Choroid plexus epithelial cell (primary cell): ENCODE data around the gene CCDC197.

Experiments used
- DNase-seq: peaks from one replicate; pipeline ENCODE4 v3.0.0-alpha.2; 2010; ENCODE audit warnings: low read depth
- H3K4me3 ChIP-seq: 2 replicates; pipeline ENCODE4 v1.5.1; 2011; ENCODE audit warnings: low read depth, mild to moderate bottlenecking, control low read depth, low read length, moderate library complexity
- TF ChIP-seq, protein P1 (sequence below): conservative IDR thresholded peaks from 2 replicates; pipeline ENCODE4 v1.5.1; 2011; ENCODE audit warnings: low read depth, mild to moderate bottlenecking, control low read depth, inconsistent platforms, low read length, moderate library complexity

The CCDC197 gene

GRCh38 chr14:94018308-94018707 is 21.2 kb downstream of the CCDC197 start:
- TF ChIP-seq, protein P1, sequence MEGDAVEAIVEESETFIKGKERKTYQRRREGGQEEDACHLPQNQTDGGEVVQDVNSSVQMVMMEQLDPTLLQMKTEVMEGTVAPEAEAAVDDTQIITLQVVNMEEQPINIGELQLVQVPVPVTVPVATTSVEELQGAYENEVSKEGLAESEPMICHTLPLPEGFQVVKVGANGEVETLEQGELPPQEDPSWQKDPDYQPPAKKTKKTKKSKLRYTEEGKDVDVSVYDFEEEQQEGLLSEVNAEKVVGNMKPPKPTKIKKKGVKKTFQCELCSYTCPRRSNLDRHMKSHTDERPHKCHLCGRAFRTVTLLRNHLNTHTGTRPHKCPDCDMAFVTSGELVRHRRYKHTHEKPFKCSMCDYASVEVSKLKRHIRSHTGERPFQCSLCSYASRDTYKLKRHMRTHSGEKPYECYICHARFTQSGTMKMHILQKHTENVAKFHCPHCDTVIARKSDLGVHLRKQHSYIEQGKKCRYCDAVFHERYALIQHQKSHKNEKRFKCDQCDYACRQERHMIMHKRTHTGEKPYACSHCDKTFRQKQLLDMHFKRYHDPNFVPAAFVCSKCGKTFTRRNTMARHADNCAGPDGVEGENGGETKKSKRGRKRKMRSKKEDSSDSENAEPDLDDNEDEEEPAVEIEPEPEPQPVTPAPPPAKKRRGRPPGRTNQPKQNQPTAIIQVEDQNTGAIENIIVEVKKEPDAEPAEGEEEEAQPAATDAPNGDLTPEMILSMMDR: no peak
- no peak for DNase-seq
- H3K4me3 ChIP-seq: no peak overlapping the region

DNA sequence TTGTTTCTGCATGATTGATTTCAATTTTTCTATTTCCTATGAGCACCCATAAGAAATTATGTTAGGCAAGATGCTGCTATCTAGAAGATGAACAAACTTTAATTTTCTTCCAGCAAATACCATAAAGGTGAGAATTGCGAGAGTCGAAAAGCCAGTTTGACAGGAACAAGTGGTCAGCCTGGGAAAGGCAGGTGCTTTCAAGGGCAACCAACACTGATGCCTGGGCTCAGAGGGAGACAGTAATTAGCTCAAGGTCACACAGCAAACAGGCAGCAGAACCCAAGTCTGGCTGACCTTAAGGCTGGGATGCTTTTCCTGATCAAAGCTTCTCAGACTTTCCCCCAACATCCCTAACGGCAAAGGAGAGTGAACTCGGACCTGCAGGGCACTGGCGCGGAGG is 22.2 kb downstream of the CCDC197 start:
- H3K4me3 ChIP-seq: no peak overlapping the region
- DNase-seq: no peak
- TF ChIP-seq, protein P1: no peak

- no peak overlapping the region for H3K4me3 ChIP-seq
- TF ChIP-seq, protein P1: no peak
- no peak for DNase-seq
Measured at GRCh38 chr14:94020267-94020666, 23.2 kb downstream of the CCDC197 start.

GRCh38 chr14:94021001-94021400 is 23.9 kb downstream of the CCDC197 start:
- DNase-seq: peak; percentile 18
- TF ChIP-seq, protein P1: no peak
- no peak overlapping the region for H3K4me3 ChIP-seq

- TF ChIP-seq, protein P1: no peak
- DNase-seq: peak; percentile 62
- no peak overlapping the region for H3K4me3 ChIP-seq
Measured at GRCh38 chr14:94021416-94022157, 24.5 kb downstream of the CCDC197 start.

DNA sequence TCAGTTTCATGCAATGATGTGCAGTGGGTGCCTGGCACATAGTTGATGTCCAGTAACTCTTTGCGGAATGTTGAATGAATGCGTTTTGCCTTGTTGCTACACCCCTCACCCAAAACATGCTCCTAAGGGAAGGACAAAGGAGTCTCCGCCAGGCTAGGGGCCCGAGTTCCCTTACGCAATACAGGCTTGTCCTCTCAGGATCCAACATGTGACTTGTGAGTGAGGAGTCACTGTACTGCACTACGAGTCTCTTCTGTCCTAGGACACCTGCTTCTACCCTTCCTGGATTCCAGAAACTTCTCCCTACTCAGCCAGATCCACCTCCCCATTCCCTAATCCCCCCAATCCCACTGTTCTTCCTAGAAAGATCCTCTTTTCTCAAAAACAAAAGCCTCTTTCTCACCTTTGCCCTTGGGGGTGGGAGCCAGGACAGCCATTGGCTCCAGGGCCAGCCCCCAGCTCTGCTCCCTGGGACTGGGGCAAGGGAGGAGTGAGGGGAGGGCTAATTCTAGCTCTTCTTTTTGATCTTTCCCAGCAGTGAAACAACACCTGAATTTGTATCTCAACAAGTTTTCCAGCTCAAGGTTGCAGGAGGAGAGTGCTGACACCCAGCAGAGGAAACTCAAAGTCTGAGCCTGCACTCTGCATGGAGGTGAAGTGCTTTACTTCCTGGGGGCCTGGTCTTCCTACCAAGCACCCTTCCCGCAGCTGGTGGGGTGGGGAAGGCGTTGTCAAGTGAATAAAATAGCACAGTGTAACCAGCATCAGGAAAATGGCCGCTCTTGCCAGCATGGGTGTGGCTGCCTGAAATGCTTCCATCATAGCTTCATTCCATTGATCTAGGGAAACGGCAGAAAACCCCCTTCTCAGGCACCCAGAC is 25.7 kb downstream of the CCDC197 start:
- TF ChIP-seq, protein P1: no peak
- DNase-seq: no peak
- no peak overlapping the region for H3K4me3 ChIP-seq
